ENCODE results near the gene RAPGEF6.

The RAPGEF6 gene

GRCh38 chr5:131563434-131564228 is 71.4 kb downstream of the RAPGEF6 start:
- H3K27me3 ChIP-seq (ENCODE audit: control insufficient read depth in 5 of 5, insufficient read depth in 4 of 5, low read length in 5 of 5): no peaks in the 10 kb centered on the region
- no peak overlapping the region for H3K27ac ChIP-seq (ENCODE audit: low read depth, low read length)
- H3K9ac ChIP-seq (ENCODE audit: low read length in 5 of 5): no peak overlapping the region
- no peaks in the 10 kb centered on the region for H3K4me1 ChIP-seq (ENCODE audit: control insufficient read depth in 5 of 5, insufficient read depth in 5 of 5, low read length in 5 of 5)
- H3K4me3 ChIP-seq (ENCODE audit: low read depth in 1 of 5, low read length in 5 of 5): no peak overlapping the region
- no peaks in the 10 kb centered on the region for H3K9me3 ChIP-seq (ENCODE audit: control insufficient read depth in 5 of 5, low read length in 5 of 5)
- peaks cover 0 to 3% (median 0%) of the 10 kb centered on the region in 5 donors for H3K36me3 ChIP-seq (ENCODE audit: control insufficient read depth in 5 of 5, insufficient read depth in 5 of 5, low read length in 5 of 5)

- H3K36me3 ChIP-seq (ENCODE audit: control insufficient read depth in 5 of 5, insufficient read depth in 5 of 5, low read length in 5 of 5): peaks cover 0 to 3% (median 0%) of the 10 kb centered on the region in 5 donors
- H3K9ac ChIP-seq (ENCODE audit: low read length in 5 of 5): no peak overlapping the region
- H3K4me1 ChIP-seq (ENCODE audit: control insufficient read depth in 5 of 5, insufficient read depth in 5 of 5, low read length in 5 of 5): no peaks in the 10 kb centered on the region
Observed at GRCh38 chr5:131550606-131551005, 84.4 kb downstream of the RAPGEF6 start.

GRCh38 chr5:131548176-131548575 is 86.9 kb downstream of the RAPGEF6 start:
- no peaks in the 10 kb centered on the region for H3K4me1 ChIP-seq (ENCODE audit: control insufficient read depth in 5 of 5, insufficient read depth in 5 of 5, low read length in 5 of 5)
- H3K27ac ChIP-seq (ENCODE audit: low read depth, low read length): no peak overlapping the region
- no peaks in the 10 kb centered on the region for H3K27me3 ChIP-seq (ENCODE audit: control insufficient read depth in 5 of 5, insufficient read depth in 4 of 5, low read length in 5 of 5)
- H3K9ac ChIP-seq (ENCODE audit: low read length in 5 of 5): no peak overlapping the region
- peaks cover 0 to 8% (median 0%) of the 10 kb centered on the region in 5 donors for H3K36me3 ChIP-seq (ENCODE audit: control insufficient read depth in 5 of 5, insufficient read depth in 5 of 5, low read length in 5 of 5)
- no peaks in the 10 kb centered on the region for H3K9me3 ChIP-seq (ENCODE audit: control insufficient read depth in 5 of 5, low read length in 5 of 5)
- H3K4me3 ChIP-seq (ENCODE audit: low read depth in 1 of 5, low read length in 5 of 5): no peak overlapping the region

More at GRCh38 chr5:131550606-131551005, 84.4 kb downstream of the RAPGEF6 start:
- Histone ChIP-seq H3K4me3 (ENCODE audit: low read depth in 1 of 5, low read length in 5 of 5) (no peak overlapping the region), H3K9me3 (ENCODE audit: control insufficient read depth in 5 of 5, low read length in 5 of 5) (no peaks in the 10 kb centered on the region), H3K27ac (ENCODE audit: low read depth, low read length) (no peak overlapping the region), H3K27me3 (ENCODE audit: control insufficient read depth in 5 of 5, insufficient read depth in 4 of 5, low read length in 5 of 5) (no peaks in the 10 kb centered on the region)

- H3K9ac ChIP-seq (ENCODE audit: low read length in 5 of 5): no peak overlapping the region
- H3K4me1 ChIP-seq (ENCODE audit: control insufficient read depth in 5 of 5, insufficient read depth in 5 of 5, low read length in 5 of 5): no peaks in the 10 kb centered on the region
- no peak overlapping the region for H3K27ac ChIP-seq (ENCODE audit: low read depth, low read length)
- no peaks in the 10 kb centered on the region for H3K9me3 ChIP-seq (ENCODE audit: control insufficient read depth in 5 of 5, low read length in 5 of 5)
- peaks cover 0 to 8% (median 0%) of the 10 kb centered on the region in 5 donors for H3K36me3 ChIP-seq (ENCODE audit: control insufficient read depth in 5 of 5, insufficient read depth in 5 of 5, low read length in 5 of 5)
- no peaks in the 10 kb centered on the region for H3K27me3 ChIP-seq (ENCODE audit: control insufficient read depth in 5 of 5, insufficient read depth in 4 of 5, low read length in 5 of 5)
- no peak overlapping the region for H3K4me3 ChIP-seq (ENCODE audit: low read depth in 1 of 5, low read length in 5 of 5)
Observed at GRCh38 chr5:131545845-131546244, 89.2 kb downstream of the RAPGEF6 start.

GRCh38 chr5:131542723-131543122 is 92.3 kb downstream of the RAPGEF6 start:
- peaks cover 0 to 14% (median 0%) of the 10 kb centered on the region in 5 donors for H3K36me3 ChIP-seq (ENCODE audit: control insufficient read depth in 5 of 5, insufficient read depth in 5 of 5, low read length in 5 of 5)
- no peak overlapping the region for H3K9ac ChIP-seq (ENCODE audit: low read length in 5 of 5)
- no peak overlapping the region for H3K27ac ChIP-seq (ENCODE audit: low read depth, low read length)
- H3K4me1 ChIP-seq (ENCODE audit: control insufficient read depth in 5 of 5, insufficient read depth in 5 of 5, low read length in 5 of 5): no peaks in the 10 kb centered on the region
- H3K27me3 ChIP-seq (ENCODE audit: control insufficient read depth in 5 of 5, insufficient read depth in 4 of 5, low read length in 5 of 5): no peaks in the 10 kb centered on the region
- H3K9me3 ChIP-seq (ENCODE audit: control insufficient read depth in 5 of 5, low read length in 5 of 5): no peaks in the 10 kb centered on the region
- no peak overlapping the region for H3K4me3 ChIP-seq (ENCODE audit: low read depth in 1 of 5, low read length in 5 of 5)

GRCh38 chr5:131541762-131542161 is 93.3 kb downstream of the RAPGEF6 start:
- Histone ChIP-seq H3K36me3 (ENCODE audit: control insufficient read depth in 5 of 5, insufficient read depth in 5 of 5, low read length in 5 of 5) (peaks cover 0 to 14% (median 0%) of the 10 kb centered on the region in 5 donors), H3K27ac (ENCODE audit: low read depth, low read length) (no peak overlapping the region), H3K27me3 (ENCODE audit: control insufficient read depth in 5 of 5, insufficient read depth in 4 of 5, low read length in 5 of 5) (no peaks in the 10 kb centered on the region), H3K4me3 (ENCODE audit: low read depth in 1 of 5, low read length in 5 of 5) (no peak overlapping the region), H3K9me3 (ENCODE audit: control insufficient read depth in 5 of 5, low read length in 5 of 5) (no peaks in the 10 kb centered on the region), H3K4me1 (ENCODE audit: control insufficient read depth in 5 of 5, insufficient read depth in 5 of 5, low read length in 5 of 5) (no peaks in the 10 kb centered on the region), H3K9ac (ENCODE audit: low read length in 5 of 5) (no peak overlapping the region)

GRCh38 chr5:131541071-131541470 is 94.0 kb downstream of the RAPGEF6 start:
- H3K4me1 ChIP-seq (ENCODE audit: control insufficient read depth in 5 of 5, insufficient read depth in 5 of 5, low read length in 5 of 5): peaks cover 0 to 5% (median 3%) of the 10 kb centered on the region in 5 donors

GRCh38 chr5:131539251-131539650 is 95.8 kb downstream of the RAPGEF6 start:
- H3K9ac ChIP-seq (ENCODE audit: low read length in 5 of 5): no peak overlapping the region
- H3K36me3 ChIP-seq (ENCODE audit: control insufficient read depth in 5 of 5, insufficient read depth in 5 of 5, low read length in 5 of 5): peaks cover 0 to 6% (median 0%) of the 10 kb centered on the region in 5 donors
- H3K4me1 ChIP-seq (ENCODE audit: control insufficient read depth in 5 of 5, insufficient read depth in 5 of 5, low read length in 5 of 5): peaks cover 0 to 5% (median 3%) of the 10 kb centered on the region in 5 donors
- H3K27me3 ChIP-seq (ENCODE audit: control insufficient read depth in 5 of 5, insufficient read depth in 4 of 5, low read length in 5 of 5): no peaks in the 10 kb centered on the region
- H3K27ac ChIP-seq (ENCODE audit: low read depth, low read length): no peak overlapping the region
- H3K9me3 ChIP-seq (ENCODE audit: control insufficient read depth in 5 of 5, low read length in 5 of 5): no peaks in the 10 kb centered on the region
- H3K4me3 ChIP-seq (ENCODE audit: low read depth in 1 of 5, low read length in 5 of 5): no peak overlapping the region

More at GRCh38 chr5:131541071-131541470, 94.0 kb downstream of the RAPGEF6 start:
- Histone ChIP-seq H3K9ac (ENCODE audit: low read length in 5 of 5) (no peak overlapping the region), H3K9me3 (ENCODE audit: control insufficient read depth in 5 of 5, low read length in 5 of 5) (no peaks in the 10 kb centered on the region), H3K36me3 (ENCODE audit: control insufficient read depth in 5 of 5, insufficient read depth in 5 of 5, low read length in 5 of 5) (peaks cover 0 to 14% (median 0%) of the 10 kb centered on the region in 5 donors), H3K27ac (ENCODE audit: low read depth, low read length) (no peak overlapping the region), H3K4me3 (ENCODE audit: low read depth in 1 of 5, low read length in 5 of 5) (no peak overlapping the region), H3K27me3 (ENCODE audit: control insufficient read depth in 5 of 5, insufficient read depth in 4 of 5, low read length in 5 of 5) (no peaks in the 10 kb centered on the region)

- Histone ChIP-seq H3K9ac (ENCODE audit: low read length in 5 of 5) (no peak overlapping the region), H3K4me1 (ENCODE audit: control insufficient read depth in 5 of 5, insufficient read depth in 5 of 5, low read length in 5 of 5) (peaks cover 0 to 5% (median 3%) of the 10 kb centered on the region in 5 donors), H3K27me3 (ENCODE audit: control insufficient read depth in 5 of 5, insufficient read depth in 4 of 5, low read length in 5 of 5) (no peaks in the 10 kb centered on the region), H3K9me3 (ENCODE audit: control insufficient read depth in 5 of 5, low read length in 5 of 5) (no peaks in the 10 kb centered on the region), H3K36me3 (ENCODE audit: control insufficient read depth in 5 of 5, insufficient read depth in 5 of 5, low read length in 5 of 5) (peaks cover 0 to 6% (median 0%) of the 10 kb centered on the region in 5 donors), H3K27ac (ENCODE audit: low read depth, low read length) (no peak overlapping the region), H3K4me3 (ENCODE audit: low read depth in 1 of 5, low read length in 5 of 5) (no peak overlapping the region)
Observed at GRCh38 chr5:131538177-131538593, 96.8 kb downstream of the RAPGEF6 start.

GRCh38 chr5:131536850-131537448 is 98.1 kb downstream of the RAPGEF6 start:
- H3K27ac ChIP-seq (ENCODE audit: low read depth, low read length): no peak overlapping the region
- H3K9me3 ChIP-seq (ENCODE audit: control insufficient read depth in 5 of 5, low read length in 5 of 5): no peaks in the 10 kb centered on the region
- peaks cover 0 to 6% (median 0%) of the 10 kb centered on the region in 5 donors for H3K36me3 ChIP-seq (ENCODE audit: control insufficient read depth in 5 of 5, insufficient read depth in 5 of 5, low read length in 5 of 5)
- H3K4me1 ChIP-seq (ENCODE audit: control insufficient read depth in 5 of 5, insufficient read depth in 5 of 5, low read length in 5 of 5): peaks cover 0 to 9% (median 3%) of the 10 kb centered on the region in 5 donors
- H3K9ac ChIP-seq (ENCODE audit: low read length in 5 of 5): no peak overlapping the region
- H3K27me3 ChIP-seq (ENCODE audit: control insufficient read depth in 5 of 5, insufficient read depth in 4 of 5, low read length in 5 of 5): no peaks in the 10 kb centered on the region
- no peak overlapping the region for H3K4me3 ChIP-seq (ENCODE audit: low read depth in 1 of 5, low read length in 5 of 5)

All from subcutaneous abdominal adipose tissue (tissue), 5 donors.